Subcutaneous abdominal adipose tissue (tissue), 5 donors: ENCODE data around the gene TMEM269.

Experiments used
- H3K27ac ChIP-seq: one replicate; pipeline ENCODE4 v1.7.0; 2013; ENCODE audit warnings: low read depth, mild to moderate bottlenecking, inconsistent platforms, low read length, moderate library complexity
- H3K27me3 ChIP-seq, 5 donors: one replicate each; pipeline ENCODE4 v1.7.0; 2013; ENCODE audit warnings: low read length in 5 of 5, inconsistent platforms in 1 of 5; ENCODE audit not compliant: control insufficient read depth in 5 of 5, insufficient read depth in 4 of 5
- H3K36me3 ChIP-seq, 5 donors: one replicate each; pipeline ENCODE4 v1.7.0; 2013; ENCODE audit warnings: low read length in 5 of 5; ENCODE audit not compliant: control insufficient read depth in 5 of 5, insufficient read depth in 5 of 5
- H3K4me1 ChIP-seq, 5 donors: one replicate each; pipeline ENCODE4 v1.7.0; 2013; ENCODE audit warnings: low read length in 5 of 5, mild to moderate bottlenecking in 3 of 5, moderate library complexity in 1 of 5; ENCODE audit not compliant: control insufficient read depth in 5 of 5, insufficient read depth in 5 of 5
- H3K4me3 ChIP-seq, 5 donors: one replicate each; pipeline ENCODE4 v1.7.0; 2013; ENCODE audit warnings: low read length in 5 of 5, low read depth in 1 of 5
- H3K9ac ChIP-seq, 5 donors: one replicate each; pipeline ENCODE4 v1.7.0; 2013; ENCODE audit warnings: low read length in 5 of 5, mild to moderate bottlenecking in 4 of 5, moderate library complexity in 3 of 5
- H3K9me3 ChIP-seq, 5 donors: one replicate each; pipeline ENCODE4 v1.7.0; 2013; ENCODE audit warnings: low read length in 5 of 5; ENCODE audit not compliant: control insufficient read depth in 5 of 5
- donor health status: healthy.
- donor health status: healthy.
- donor health status: healthy.
- donor health status: healthy.
- donor health status: healthy.

Gene TMEM269

GRCh38 chr1:42784946-42785693 is at the start of gene TMEM269:
TSS of gene TMEM269 (plus strand) at chr1:42784991. CDS start at chr1:42789894, 4,903 bp downstream.
- Histone ChIP-seq H3K9me3 (no peaks in the 10 kb centered on the region), H3K27ac (no peak within 1 kb of the TSS), H3K27me3 (no peaks in the 10 kb centered on the region), H3K4me1 (peaks cover 4 to 27% (median 22%) of the 10 kb centered on the region in 5 donors), H3K4me3 (peak within 1 kb of the TSS; percentile 29 to 71 (median 61)), H3K36me3 (peaks cover 0 to 14% (median 8%) of the 10 kb centered on the region in 5 donors), H3K9ac (peak within 1 kb of the TSS in 4 of 5 donors; percentile 38 to 66 (median 44))

- Histone ChIP-seq H3K4me3 (no peak overlapping the region), H3K27ac (no peak overlapping the region), H3K9me3 (no peaks in the 10 kb centered on the region), H3K36me3 (no peaks in the 10 kb centered on the region), H3K27me3 (peaks cover 3 to 12% (median 4%) of the 10 kb centered on the region in 5 donors), H3K4me1 (peaks cover 0 to 18% (median 8%) of the 10 kb centered on the region in 5 donors), H3K9ac (no peak overlapping the region)
These were observed 49.7 kb upstream of the TMEM269 start for GRCh38 chr1:42735056-42735455.

- Histone ChIP-seq H3K4me3 (no peak overlapping the region), H3K4me1 (peaks cover 0 to 18% (median 8%) of the 10 kb centered on the region in 5 donors), H3K27ac (no peak overlapping the region), H3K36me3 (no peaks in the 10 kb centered on the region), H3K9me3 (no peaks in the 10 kb centered on the region), H3K9ac (no peak overlapping the region), H3K27me3 (peaks cover 3 to 12% (median 4%) of the 10 kb centered on the region in 5 donors)
These were observed 49.2 kb upstream of the TMEM269 start for GRCh38 chr1:42735477-42736105.

GRCh38 chr1:42736152-42736551 is 48.6 kb upstream of the TMEM269 start:
- H3K4me1 ChIP-seq, result peaks cover 0 to 18% (median 8%) of the 10 kb centered on the region in 5 donors
- peaks cover 3 to 12% (median 4%) of the 10 kb centered on the region in 5 donors for H3K27me3 ChIP-seq
- H3K9ac ChIP-seq, result no peak overlapping the region
- H3K27ac ChIP-seq, result no peak overlapping the region
- no peaks in the 10 kb centered on the region for H3K36me3 ChIP-seq
- no peaks in the 10 kb centered on the region for H3K9me3 ChIP-seq
- H3K4me3 ChIP-seq, result no peak overlapping the region

- Histone ChIP-seq H3K27me3 (peaks cover 3 to 12% (median 4%) of the 10 kb centered on the region in 5 donors), H3K4me3 (no peak overlapping the region), H3K27ac (no peak overlapping the region), H3K9me3 (no peaks in the 10 kb centered on the region), H3K36me3 (no peaks in the 10 kb centered on the region), H3K4me1 (peaks cover 0 to 18% (median 8%) of the 10 kb centered on the region in 5 donors), H3K9ac (no peak overlapping the region)
These were observed 48.1 kb upstream of the TMEM269 start for GRCh38 chr1:42736571-42737200.

GRCh38 chr1:42737257-42737656 is 47.5 kb upstream of the TMEM269 start:
- H3K9ac ChIP-seq, result no peak overlapping the region
- no peaks in the 10 kb centered on the region for H3K36me3 ChIP-seq
- H3K4me1 ChIP-seq, result peaks cover 0 to 18% (median 8%) of the 10 kb centered on the region in 5 donors
- H3K9me3 ChIP-seq, result no peaks in the 10 kb centered on the region
- H3K27ac ChIP-seq, result no peak overlapping the region
- H3K27me3 ChIP-seq, result peaks cover 3 to 11% (median 4%) of the 10 kb centered on the region in 5 donors
- no peak overlapping the region for H3K4me3 ChIP-seq

- no peak overlapping the region for H3K27ac ChIP-seq
These were observed 46.7 kb upstream of the TMEM269 start for GRCh38 chr1:42737986-42738677.

GRCh38 chr1:42738678-42739226 is 46.0 kb upstream of the TMEM269 start:
- Histone ChIP-seq H3K36me3 (no peaks in the 10 kb centered on the region), H3K27me3 (peaks cover 0 to 7% (median 3%) of the 10 kb centered on the region in 5 donors), H3K9me3 (no peaks in the 10 kb centered on the region), H3K27ac (no peak overlapping the region), H3K9ac (no peak overlapping the region), H3K4me3 (no peak overlapping the region), H3K4me1 (peaks cover 0 to 18% (median 8%) of the 10 kb centered on the region in 5 donors)

More at GRCh38 chr1:42737986-42738677, 46.7 kb upstream of the TMEM269 start:
- peaks cover 0 to 9% (median 4%) of the 10 kb centered on the region in 5 donors for H3K27me3 ChIP-seq
- no peaks in the 10 kb centered on the region for H3K9me3 ChIP-seq
- no peak overlapping the region for H3K4me3 ChIP-seq
- no peak overlapping the region for H3K9ac ChIP-seq
- H3K36me3 ChIP-seq, result no peaks in the 10 kb centered on the region
- peaks cover 0 to 18% (median 8%) of the 10 kb centered on the region in 5 donors for H3K4me1 ChIP-seq
